Thyroid gland (tissue), 4 donors: Measurements from ENCODE around the gene RTN4RL1.

ENCODE experiments used
- CTCF ChIP-seq, 6 experiments: fragments of 200-600 bp in 3 of 6; fragments of 450-650 bp in 3 of 6; sonication (generic) in 3 of 6; IDR thresholded peaks; one replicate each; pipeline ENCODE4 v1.5.1; 2016 to 2019; ENCODE audit warnings: antibody characterized with exemption in 6 of 6, mild to moderate bottlenecking in 2 of 6, inconsistent platforms in 1 of 6, moderate library complexity in 1 of 6
- POLR2A ChIP-seq, 2 donors: fragments of 450-650 bp; IDR thresholded peaks; one replicate each; pipeline ENCODE4 v1.6.1; 2017; ENCODE audit warnings: antibody characterized with exemption in 2 of 2, mild to moderate bottlenecking in 2 of 2, moderate library complexity in 1 of 2

GRCh38 chr17:2068519-2069051 is 43.5 kb upstream of the RTN4RL1 start:
- TF ChIP-seq CTCF (IDR thresholded peaks at IDR 0.05) = no peak
- no peak for TF ChIP-seq POLR2A (IDR thresholded peaks at IDR 0.05)
